H1 (cell line): ENCODE measurements around the gene STRIT1. TPM values are rescaled to one million over a fixed set of nuclear protein-coding genes. Genes with fewer than 3 reads are reported as not detected.

ENCODE experiments used
- CTCF ChIA-PET: fragments of 300-600 bp; sonication (Branson Sonifier 250); formaldehyde crosslinking; loops from one replicate; lab custom pipeline; 2021; ENCODE audit not compliant: partially characterized antibody; lab: Charles Lee
- POLR2A ChIA-PET: fragments of 300-600 bp; sonication (Branson Sonifier 250); formaldehyde crosslinking; loops from one replicate; lab custom pipeline; 2021; ENCODE audit warnings: inconsistent platforms; ENCODE audit not compliant: partially characterized antibody; lab: Charles Lee
- DNase-seq, 2 experiments: peaks; one replicate each; pipeline versions ENCODE4 v3.0.0 to v3.0.0-alpha.2; 2010 to 2022; ENCODE audit warnings: low spot score in 2 of 2, low read depth in 1 of 2, mixed read lengths in 1 of 2
- FAIRE-seq: peaks from 2 replicates; lab custom pipeline; 2011; peaks lifted over from hg19 to GRCh38; lab: Jason Lieb, UNC
- H2AFZ ChIP-seq: 2 replicates; pipeline ENCODE4 v1.8.1; 2012; ENCODE audit warnings: low read length, inconsistent platforms
- H2AK5ac ChIP-seq: 2 replicates; pipeline ENCODE4 v1.6.1; 2013; ENCODE audit warnings: low read depth, low read length
- H2BK120ac ChIP-seq: replicated peaks from 2 replicates; pipeline ENCODE3; 2013; ENCODE audit warnings: low read depth, low read length, inconsistent platforms
- H2BK12ac ChIP-seq: 2 replicates; pipeline ENCODE4 v1.6.1; 2013; ENCODE audit warnings: low read depth, low read length
- H2BK15ac ChIP-seq: 2 replicates; pipeline ENCODE4 v1.6.1; 2013; ENCODE audit warnings: low read length
- H2BK20ac ChIP-seq: 2 replicates; pipeline ENCODE4 v1.6.1; 2013; ENCODE audit warnings: low read length
- H2BK5ac ChIP-seq: 2 replicates; pipeline ENCODE4 v1.6.1; 2013; ENCODE audit warnings: low read depth, low read length
- H3K14ac ChIP-seq: 2 replicates; pipeline ENCODE4 v1.6.1; 2013; ENCODE audit warnings: inconsistent platforms; ENCODE audit not compliant: insufficient read length
- H3K18ac ChIP-seq: 2 replicates; pipeline ENCODE4 v1.6.1; 2013; ENCODE audit warnings: low read length; ENCODE audit errors: extremely low read depth
- H3K23ac ChIP-seq: 2 replicates; pipeline ENCODE4 v1.6.1; 2013; ENCODE audit warnings: inconsistent platforms; ENCODE audit not compliant: insufficient read length
- H3K23me2 ChIP-seq: 2 replicates; pipeline ENCODE4 v1.6.1; 2013; ENCODE audit warnings: low read depth, low read length
- H3K27ac ChIP-seq: 2 replicates; pipeline ENCODE4 v1.6.1; 2011; ENCODE audit warnings: low read depth, low read length, inconsistent platforms
- H3K27me3 ChIP-seq, 4 experiments: replicated peaks in 1 of 4; 1 replicate in 1 of 4; 2 replicates in 3 of 4; pipeline versions ENCODE4 v1.6.1 to v1.8.1; 2011 to 2013; ENCODE audit warnings: low read length in 3 of 4, mild to moderate bottlenecking in 3 of 4, inconsistent platforms in 2 of 4, mixed read lengths in 2 of 4, moderate library complexity in 1 of 4; ENCODE audit not compliant: control insufficient read depth in 3 of 4, insufficient read depth in 3 of 4; ENCODE audit errors: extremely low read depth in 1 of 4
- H3K36me3 ChIP-seq, 4 experiments: 2 replicates each; pipeline versions ENCODE4 v1.6.1 to v1.8.1; 2011 to 2013; ENCODE audit warnings: mild to moderate bottlenecking in 4 of 4, low read length in 3 of 4, moderate library complexity in 2 of 4, control low read depth in 1 of 4, inconsistent platforms in 1 of 4; ENCODE audit not compliant: insufficient read depth in 4 of 4, control insufficient read depth in 2 of 4
- H3K4ac ChIP-seq: replicated peaks from 2 replicates; pipeline ENCODE3; 2013; ENCODE audit warnings: low read length, low read depth, mixed read lengths, inconsistent platforms; ENCODE audit not compliant: insufficient read length
- H3K4me1 ChIP-seq, 4 experiments: replicated peaks in 1 of 4; 1 replicate in 1 of 4; 2 replicates in 3 of 4; pipeline versions ENCODE4 v1.6.1 to v1.8.1; 2011 to 2013; ENCODE audit warnings: low read length in 3 of 4, inconsistent platforms in 2 of 4, mixed read lengths in 1 of 4; ENCODE audit not compliant: insufficient read depth in 4 of 4, control insufficient read depth in 3 of 4
- H3K4me2 ChIP-seq, 2 experiments: 2 replicates each; pipeline versions ENCODE4 v1.6.1 to v1.8.1; 2011 to 2013; ENCODE audit warnings: low read depth in 2 of 2, low read length in 2 of 2, control low read depth in 1 of 2, inconsistent platforms in 1 of 2, mild to moderate bottlenecking in 1 of 2; ENCODE audit not compliant: insufficient read depth in 1 of 2
- H3K4me3 ChIP-seq, 4 experiments: fragments of 200-600, 300-600 bp in 1 of 4; sonication (generic), shearing (Covaris generic), sonication (Bioruptor Twin) in 1 of 4; 2 replicates each; pipeline versions ENCODE4 v1.5.1 to v1.8.1; 2011 to 2016; ENCODE audit warnings: low read length in 4 of 4, low read depth in 3 of 4, control low read depth in 2 of 4, inconsistent platforms in 2 of 4, mild to moderate bottlenecking in 2 of 4, mixed read lengths in 1 of 4, moderate library complexity in 1 of 4; ENCODE audit not compliant: insufficient read depth in 2 of 4; ENCODE audit errors: extremely low read depth in 1 of 4
- H3K56ac ChIP-seq: replicated peaks from 2 replicates; pipeline ENCODE3; 2013; ENCODE audit warnings: low read depth, mild to moderate bottlenecking, mixed read lengths, low read length, inconsistent platforms; ENCODE audit not compliant: insufficient read length
- H3K79me1 ChIP-seq: 2 replicates; pipeline ENCODE4 v1.6.1; 2013; ENCODE audit warnings: low read depth, low read length, control low read depth
- H3K79me2 ChIP-seq, 2 experiments: 2 replicates each; pipeline versions ENCODE4 v1.6.1 to v1.8.1; 2012 to 2013; ENCODE audit warnings: low read length in 2 of 2, mild to moderate bottlenecking in 2 of 2, inconsistent platforms in 1 of 2; ENCODE audit not compliant: insufficient read depth in 2 of 2, control insufficient read depth in 1 of 2
- H3K9ac ChIP-seq, 4 experiments: replicated peaks in 1 of 4; 1 replicate in 1 of 4; 2 replicates in 3 of 4; pipeline versions ENCODE4 v1.6.1 to v1.8.1; 2011 to 2013; ENCODE audit warnings: low read depth in 3 of 4, low read length in 3 of 4, control low read depth in 2 of 4, mild to moderate bottlenecking in 2 of 4, moderate library complexity in 2 of 4, inconsistent platforms in 1 of 4; ENCODE audit errors: extremely low read depth in 1 of 4
- H3K9me3 ChIP-seq, 2 experiments: 2 replicates each; pipeline versions ENCODE4 v1.6.1 to v1.8.1; 2012 to 2013; ENCODE audit warnings: mild to moderate bottlenecking in 2 of 2, moderate library complexity in 2 of 2, control low read depth in 1 of 2, inconsistent platforms in 1 of 2, low read depth in 1 of 2, low read length in 1 of 2, mixed read lengths in 1 of 2; ENCODE audit not compliant: insufficient read depth in 2 of 2
- H4K20me1 ChIP-seq, 2 experiments: replicated peaks in 1 of 2; 2 replicates each; pipeline versions ENCODE3 to v1.8.1; 2011 to 2013; ENCODE audit warnings: inconsistent platforms in 2 of 2, low read length in 2 of 2, mild to moderate bottlenecking in 1 of 2; ENCODE audit not compliant: insufficient read depth in 2 of 2, control insufficient read depth in 1 of 2
- H4K5ac ChIP-seq: 2 replicates; pipeline ENCODE4 v1.6.1; 2013; ENCODE audit warnings: low read length, low read depth, mixed read lengths, inconsistent platforms; ENCODE audit not compliant: insufficient read length
- H4K8ac ChIP-seq: 2 replicates; pipeline ENCODE4 v1.8.0; 2013; ENCODE audit warnings: mild to moderate bottlenecking, moderate library complexity, low read length, inconsistent platforms; ENCODE audit not compliant: insufficient read depth; ENCODE audit errors: extremely low read depth
- H4K91ac ChIP-seq: replicated peaks from 2 replicates; pipeline ENCODE3; 2013; ENCODE audit warnings: low read length, mixed read lengths, inconsistent platforms; ENCODE audit not compliant: insufficient read length
- GABPA ChIP-seq: IDR thresholded peaks from 2 replicates; pipeline ENCODE4 v1.6.1; 2011; ENCODE audit warnings: mild to moderate bottlenecking, low read length, moderate library complexity, borderline replicate concordance; ENCODE audit not compliant: insufficient read depth
- RNF2 ChIP-seq: fragments of 200-900, 300-1000 bp; sonication (generic); IDR thresholded peaks from 2 replicates; pipeline ENCODE4 v1.7.1; 2016; ENCODE audit warnings: borderline replicate concordance, low read depth, mild to moderate bottlenecking, antibody characterized with exemption, low read length; ENCODE audit not compliant: poor library complexity, severe bottlenecking; ENCODE audit errors: missing control alignments
- WGBS, 2 experiments: shearing (Covaris generic) in 1 of 2; methylation state at CpG; one replicate each; pipeline versions ENCODE4 v1.1.6 to v1.1.7; 2013 to 2015; ENCODE audit warnings: low lambda C conversion rate in 2 of 2, mixed read lengths in 2 of 2, inconsistent platforms in 1 of 2, low coverage in 1 of 2, missing lambda C conversion rate in 1 of 2; ENCODE audit not compliant: insufficient replicate concordance in 2 of 2, insufficient coverage in 1 of 2, insufficient read length in 1 of 2; ENCODE audit errors: extremely low coverage in 1 of 2, missing lambda C conversion rate in 1 of 2; 5-methylcytosine and 5-hydroxymethylcytosine counted together
- polyA plus RNA-seq, 7 experiments: library from polyadenylated mRNA; depleted of rRNA in 3 of 7; stranded (reverse) in 5 of 7; unstranded in 2 of 7; fragments of >200 nt in 5 of 7; fragments of 200-250 nt in 2 of 7; gene quantifications; 1 replicate in 5 of 7; 2 replicates in 1 of 7; 4 replicates in 1 of 7; pipeline versions ENCODE4 v1.2.1 to v1.2.3, GENCODE V29; 2011 to 2013; ENCODE audit warnings: missing spikeins in 2 of 7, mixed read lengths in 2 of 7
- total RNA-seq: library from RNA; stranded (reverse); fragmentation: NEBNext Ultra II Directional; extraction: Animal tissue kit (Norgen Biotek cat#: 25700); gene quantifications from 2 replicates; pipeline ENCODE4 v1.2.1, GENCODE V29; 2021

STRIT1 gene
- total and polyA plus RNA-seq, 2 of the 8 experiments (the other 6 are each of a cell fraction or from before 2014, with no cell fraction given), result 0.15 to 0.47 TPM

DNA sequence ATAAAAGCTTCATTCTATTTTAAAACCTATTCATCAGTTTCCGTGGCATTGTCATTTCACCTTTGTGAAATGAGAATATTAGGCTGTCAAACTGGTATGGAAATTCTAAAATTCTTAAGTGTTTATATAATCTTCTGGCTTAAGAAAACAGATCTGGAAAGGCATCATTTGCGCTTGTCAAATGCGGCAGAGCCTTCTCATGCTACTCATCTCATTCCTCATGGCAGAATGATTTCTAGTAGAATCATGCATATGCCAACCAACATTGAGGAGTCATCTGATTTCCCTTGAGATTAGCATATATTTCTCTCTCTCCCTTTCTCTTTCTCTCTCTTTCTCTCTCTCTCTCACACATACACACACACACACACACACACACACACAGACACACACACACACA is 48.8 kb downstream of the STRIT1 start:
- no peak for TF ChIP-seq GABPA
- no peak for TF ChIP-seq RNF2
- CTCF ChIA-PET, result interaction anchor here (0.7 to 1.1 kb wide), 2 partner anchors 43 to 79 kb away, joined by 3 read pairs; no protein-coding TSS in a partner anchor
- H4K5ac ChIP-seq, result no peak overlapping the region
- H3K79me1 ChIP-seq, result no peaks in the 10 kb centered on the region
- no peak overlapping the region for H4K91ac ChIP-seq
- no peak overlapping the region for H4K8ac ChIP-seq
- no peak overlapping the region for H3K27ac ChIP-seq
- H2BK12ac ChIP-seq, result no peak overlapping the region
- no peak overlapping the region for H2BK15ac ChIP-seq
- no peaks in the 10 kb centered on the region; the same call in 1 of the 2 replicates for H3K23me2 ChIP-seq
- no peak overlapping the region for H2BK120ac ChIP-seq
- no peak overlapping the region for H3K4me3 ChIP-seq
- H3K79me2 ChIP-seq, result no peaks in the 10 kb centered on the region
- 85% methylated on average over 3 of the region's 3 CpGs; no CpG with 5 or more reads in 1 of the 2 experiments for WGBS, 2 experiments
- no peak overlapping the region for H3K56ac ChIP-seq
- no peak overlapping the region for H3K18ac ChIP-seq
- H4K20me1 ChIP-seq, result no peaks in the 10 kb centered on the region
- no peak overlapping the region for H2AFZ ChIP-seq
- DNase-seq (no peak), FAIRE-seq (no peak)
- H3K4ac ChIP-seq, result no peak overlapping the region
- no peak overlapping the region for H3K4me2 ChIP-seq
- no peaks in the 10 kb centered on the region for H3K27me3 ChIP-seq
- H3K9ac ChIP-seq, result no peak overlapping the region
- H3K14ac ChIP-seq, result no peak overlapping the region
- no peak overlapping the region for H3K23ac ChIP-seq
- peaks cover 0 to 8% of the 10 kb centered on the region in 2 experiments; a peak in 2 of 4 replicates for H3K9me3 ChIP-seq
- H2BK5ac ChIP-seq, result no peak overlapping the region
- POLR2A ChIA-PET, result no interaction called here
- H2AK5ac ChIP-seq, result no peak overlapping the region
- H3K36me3 ChIP-seq, result peaks cover 0 to 3% (median 0%) of the 10 kb centered on the region in 4 experiments; a peak in 2 of 8 replicates
- no peaks in the 10 kb centered on the region for H3K4me1 ChIP-seq
- no peak overlapping the region for H2BK20ac ChIP-seq
